AG20443 (cell line): Measurements from ENCODE around the gene PDE1C.

ENCODE experiments used
- DNase-seq: peaks from one replicate; pipeline ENCODE4 v3.0.0; 2012; ENCODE audit warnings: low spot score, mixed read lengths

PDE1C gene

GRCh38 chr7:31991406-31991805, 78.8 kb downstream of the PDE1C start:
- no peak for DNase-seq

- no peak for DNase-seq
Measured at GRCh38 chr7:31986878-31987518, 83.2 kb downstream of the PDE1C start.

GRCh38 chr7:31982962-31983361, 87.2 kb downstream of the PDE1C start:
- DNase-seq, result no peak

GRCh38 chr7:31981874-31982390, 88.3 kb downstream of the PDE1C start:
- no peak for DNase-seq

- no peak for DNase-seq
Measured at GRCh38 chr7:31979690-31980330, 90.4 kb downstream of the PDE1C start.

GRCh38 chr7:31975546-31975945, 94.7 kb downstream of the PDE1C start:
- no peak for DNase-seq

- no peak for DNase-seq
Measured at GRCh38 chr7:31974351-31974750, 95.9 kb downstream of the PDE1C start.

- DNase-seq, result no peak
Measured at GRCh38 chr7:31971049-31971667, 99.0 kb downstream of the PDE1C start.

GRCh38 chr7:31970501-31970900, 99.7 kb downstream of the PDE1C start:
- DNase-seq, result no peak

- DNase-seq, result no peak
Measured at GRCh38 chr7:31963569-31964175, 106.5 kb downstream of the PDE1C start.

- no peak for DNase-seq
Measured at GRCh38 chr7:31962246-31962645, 108.0 kb downstream of the PDE1C start.

GRCh38 chr7:31958226-31958625, 112.0 kb downstream of the PDE1C start:
- DNase-seq, result no peak

- DNase-seq, result no peak
Measured at GRCh38 chr7:31957756-31958155, 112.5 kb downstream of the PDE1C start.

GRCh38 chr7:31957090-31957720, 113.0 kb downstream of the PDE1C start:
- DNase-seq, result no peak

GRCh38 chr7:31955641-31956040, 114.6 kb downstream of the PDE1C start:
- no peak for DNase-seq

GRCh38 chr7:31955021-31955420, 115.2 kb downstream of the PDE1C start:
- no peak for DNase-seq

GRCh38 chr7:31954500-31954899, 115.7 kb downstream of the PDE1C start:
- no peak for DNase-seq

- DNase-seq, result no peak
Measured at GRCh38 chr7:31953432-31953831, 116.8 kb downstream of the PDE1C start.

GRCh38 chr7:31950091-31950755, 120.0 kb downstream of the PDE1C start:
- DNase-seq, result no peak

GRCh38 chr7:31948029-31948428, 122.2 kb downstream of the PDE1C start:
- peak; percentile 47 for DNase-seq

GRCh38 chr7:31940167-31940566, 130.0 kb downstream of the PDE1C start:
- no peak for DNase-seq

- no peak for DNase-seq
Measured at GRCh38 chr7:31939076-31939475, 131.1 kb downstream of the PDE1C start.
